SK-N-SH treated with all-trans-retinoic acid at 6 μM for 48 hours (cell line): ENCODE results near the gene DCK.
"Not testable (repeated sequence)": the region's sequence is repeated elsewhere in the genome, so short reads cannot be mapped to it uniquely, and the experiment has no call there.

ENCODE experiments used
- ARNTL ChIP-seq: fragments of 450-650 bp; formaldehyde crosslinking; IDR thresholded peaks from 2 replicates; pipeline ENCODE4 v1.5.0; 2020; ENCODE audit warnings: low read depth, mild to moderate bottlenecking, moderate library complexity, borderline replicate concordance
- POU6F1 ChIP-seq: fragments of 250-450 bp; sonication (Bioruptor Pico); IDR thresholded peaks from 2 replicates; pipeline ENCODE4 v1.8.0; 2021; ENCODE audit warnings: low read depth, mild to moderate bottlenecking, moderate library complexity, borderline replicate concordance

DNA sequence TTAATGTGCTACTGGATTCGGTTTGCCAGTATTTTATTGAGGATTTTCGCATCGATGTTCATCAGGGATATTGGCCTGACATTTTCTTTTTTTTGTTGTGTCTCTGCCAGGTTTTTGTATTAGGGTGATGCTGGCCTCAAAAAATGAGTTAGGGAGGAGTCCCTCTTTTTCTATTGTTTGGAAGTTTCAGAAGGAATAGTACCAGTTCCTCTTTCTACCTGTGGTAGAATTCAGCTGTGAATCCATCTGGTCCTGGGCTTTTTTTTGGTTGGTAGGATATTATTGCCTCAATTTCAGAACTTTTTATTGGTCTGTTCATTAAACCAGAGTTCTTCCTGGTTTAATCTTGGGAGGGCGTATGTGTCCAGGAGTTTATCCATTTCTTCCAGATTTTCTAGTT lies 7.9 kb downstream of the DCK start:
- TF ChIP-seq ARNTL; POU6F1 (CRISPR knock-in tag): not testable (repeated sequence)
